Pancreas (tissue), 10 donors: ENCODE measurements around the gene ANKRD33B. TPM values are rescaled to one million over a fixed set of nuclear protein-coding genes. Genes with fewer than 3 reads are reported as not detected.
A peak's percentile ranks its signal among the peaks of the same experiment; 100 is the strongest.

Experiments
- ATAC-seq, 4 donors: fragments of 200-7000 bp; cut with Tn5 transposase; one replicate each; pipeline versions ENCODE4 v1.8.0 to v1.9.1; 2020; ENCODE audit warnings: mild to moderate bottlenecking in 4 of 4, moderate library complexity in 4 of 4
- DNase-seq, 6 donors: peaks; one replicate each; pipeline ENCODE4 v3.0.0-alpha.2; 2020
- FAIRE-seq: peaks from 2 replicates; lab custom pipeline; 2012; peaks lifted over from hg19 to GRCh38; lab: Jason Lieb, UNC
- H3K27ac ChIP-seq, 4 donors: fragments of 200-600 bp; sonication (generic); 1 replicate in 3 of 4; 2 replicates in 1 of 4; pipeline versions ENCODE4 v1.5.0 to v1.8.0; 2020
- H3K27me3 ChIP-seq, 4 donors: fragments of 200-600 bp; one replicate each; pipeline ENCODE4 v1.8.0; 2021
- H3K36me3 ChIP-seq, 3 donors: fragments of 200-600 bp; sonication (generic) in 1 of 3; one replicate each; pipeline versions ENCODE4 v1.5.0 to v1.8.0; 2020 to 2021
- H3K4me1 ChIP-seq, 3 donors: fragments of 200-600 bp; one replicate each; pipeline ENCODE4 v1.8.0; 2021
- H3K4me3 ChIP-seq, 4 donors: fragments of 200-600 bp; sonication (generic) in 2 of 4; one replicate each; pipeline versions ENCODE4 v1.5.0 to v1.8.0; 2020 to 2021
- H3K9me3 ChIP-seq, 4 donors: fragments of 200-600 bp; one replicate each; pipeline ENCODE4 v1.8.0; 2021
- WGBS, 2 donors: extraction: QIAGEN DNeasy Blood & Tissue Kit; methylation state at CpG; one replicate each; pipeline ENCODE4 v1.1.7; 2013; 5-methylcytosine and 5-hydroxymethylcytosine counted together
- intact Hi-C, 3 donors: fragments of 100-400 bp; cut with DNase I; formaldehyde crosslinking; loops; one replicate each; pipeline versions ENCODE4 v1.11.1 to v1.14.2; 2022
- polyA plus RNA-seq, 2 donors: library from polyadenylated mRNA; stranded (reverse); fragments of 200-250 nt; gene quantifications; one replicate each; pipeline ENCODE4 v1.2.3, GENCODE V29; 2013
- total RNA-seq, 6 donors: library from RNA; stranded (reverse); fragmentation: NEBNext Ultra II Directional in 4 of 6; extraction: Animal tissue kit (Norgen Biotek cat#: 25700) in 4 of 6; gene quantifications; one replicate each; pipeline versions ENCODE4 v1.2.1 to v1.2.4, GENCODE V29; 2021 to 2023
- TF ChIP-seq, protein P1 (sequence below), 4 donors: fragments of 200-600 bp; sonication (generic) in 3 of 4; IDR thresholded peaks; one replicate each; pipeline versions ENCODE4 v1.5.0 to v1.8.0; 2021; ENCODE audit warnings: antibody characterized with exemption in 4 of 4
- donor health status: healthy with polysubstance abuse.
- donor health status: DM: no; HTN: no; CAD: no; lungs with moderate emphysema.
- donor health status: DM: no; HTN: no; CAD: no.
- donor health status: control.
- donor health status: control.
- donor health status: Bipolar disorder and iron deficiency.
- donor health status: DM: yes; HTN: yes; CAD: no.
- donor health status: DM: no; HTN: no; CAD: no.
- donor health status: DM: no; HTN: no; CAD: no.
- donor health status: DM: yes; HTN: yes; CAD: no.

ANKRD33B gene
- total and polyA plus RNA-seq, 8 donors = 0.57 to 2.7 (median 1.1) TPM

DNA sequence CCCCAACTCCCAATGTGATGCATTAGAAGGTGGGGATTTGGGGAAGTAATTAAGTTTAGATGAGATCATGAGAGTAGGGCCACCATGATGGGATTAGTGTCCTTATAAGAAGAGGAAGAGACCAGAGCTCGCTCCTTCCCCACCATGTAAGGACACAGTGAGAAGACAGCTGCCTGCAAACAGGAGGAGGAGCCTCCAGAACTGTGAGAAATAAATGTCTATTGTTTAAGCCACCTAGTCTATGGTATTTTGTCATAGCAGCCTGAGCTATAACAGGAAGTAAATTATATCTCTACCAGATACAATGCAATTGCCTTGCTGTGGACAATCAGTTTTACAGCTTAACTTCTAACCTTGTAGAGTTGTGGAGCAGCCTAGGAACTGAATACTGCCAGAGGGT is 58.0 kb downstream of the ANKRD33B start:
- Histone ChIP-seq H3K27me3 (no peaks in the 10 kb centered on the region), H3K27ac (peak overlapping the region in 1 of 4 donors; percentile 17), H3K4me3 (no peak overlapping the region), H3K4me1 (no peaks in the 10 kb centered on the region), H3K9me3 (no peaks in the 10 kb centered on the region), H3K36me3 (no peaks in the 10 kb centered on the region)
- no peak for FAIRE-seq
- intact Hi-C loops = no loop called here
- peak in 3 of 4 donors; percentile 16 to 51 (median 18) for ATAC-seq
- TF ChIP-seq, protein P1, sequence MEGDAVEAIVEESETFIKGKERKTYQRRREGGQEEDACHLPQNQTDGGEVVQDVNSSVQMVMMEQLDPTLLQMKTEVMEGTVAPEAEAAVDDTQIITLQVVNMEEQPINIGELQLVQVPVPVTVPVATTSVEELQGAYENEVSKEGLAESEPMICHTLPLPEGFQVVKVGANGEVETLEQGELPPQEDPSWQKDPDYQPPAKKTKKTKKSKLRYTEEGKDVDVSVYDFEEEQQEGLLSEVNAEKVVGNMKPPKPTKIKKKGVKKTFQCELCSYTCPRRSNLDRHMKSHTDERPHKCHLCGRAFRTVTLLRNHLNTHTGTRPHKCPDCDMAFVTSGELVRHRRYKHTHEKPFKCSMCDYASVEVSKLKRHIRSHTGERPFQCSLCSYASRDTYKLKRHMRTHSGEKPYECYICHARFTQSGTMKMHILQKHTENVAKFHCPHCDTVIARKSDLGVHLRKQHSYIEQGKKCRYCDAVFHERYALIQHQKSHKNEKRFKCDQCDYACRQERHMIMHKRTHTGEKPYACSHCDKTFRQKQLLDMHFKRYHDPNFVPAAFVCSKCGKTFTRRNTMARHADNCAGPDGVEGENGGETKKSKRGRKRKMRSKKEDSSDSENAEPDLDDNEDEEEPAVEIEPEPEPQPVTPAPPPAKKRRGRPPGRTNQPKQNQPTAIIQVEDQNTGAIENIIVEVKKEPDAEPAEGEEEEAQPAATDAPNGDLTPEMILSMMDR (IDR thresholded peaks at IDR 0.05) = no peak
- 53 to 63% methylated on average over 1 of the region's 1 CpG for WGBS, 2 donors
- no peak for DNase-seq

DNA sequence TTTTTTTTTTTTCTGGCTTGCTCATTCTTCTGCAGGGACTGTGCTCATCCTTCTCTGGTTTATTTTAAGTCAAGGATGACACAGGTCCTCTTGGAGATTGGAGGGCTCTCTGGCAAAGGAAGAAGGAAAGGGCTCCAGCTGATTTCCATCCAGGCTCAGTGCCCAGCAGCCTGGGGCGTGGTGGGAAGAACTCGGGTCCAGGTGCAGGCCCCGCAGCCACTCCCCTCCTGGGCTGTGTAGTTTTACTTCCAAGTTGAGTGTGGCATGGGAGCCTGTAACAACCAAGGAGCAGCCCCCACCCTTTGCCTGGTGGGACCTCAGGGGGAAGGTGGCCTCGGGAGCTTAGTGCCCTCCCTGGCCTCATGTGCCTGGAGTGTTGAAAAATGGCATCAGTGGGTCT is 58.9 kb downstream of the ANKRD33B start:
- DNase-seq = no peak
- 51 to 55% methylated on average over 4 of the region's 4 CpGs for WGBS, 2 donors
- H3K4me1 ChIP-seq = peaks cover 0 to 5% (median 0%) of the 10 kb centered on the region in 3 donors
- FAIRE-seq = no peak
- no peaks in the 10 kb centered on the region for H3K36me3 ChIP-seq
- H3K9me3 ChIP-seq = no peaks in the 10 kb centered on the region
- no peak for ATAC-seq
- H3K27me3 ChIP-seq = no peaks in the 10 kb centered on the region
- H3K27ac ChIP-seq = no peak overlapping the region
- intact Hi-C loops = no loop called here
- TF ChIP-seq, protein P1 (IDR thresholded peaks at IDR 0.05) = no peak
- no peak overlapping the region for H3K4me3 ChIP-seq

- no peak for DNase-seq
- Histone ChIP-seq H3K4me3 (no peak overlapping the region), H3K27ac (no peak overlapping the region), H3K36me3 (no peaks in the 10 kb centered on the region), H3K27me3 (no peaks in the 10 kb centered on the region), H3K4me1 (peaks cover 0 to 5% (median 0%) of the 10 kb centered on the region in 3 donors), H3K9me3 (no peaks in the 10 kb centered on the region)
- intact Hi-C loops = no loop called here
- TF ChIP-seq, protein P1 (IDR thresholded peaks at IDR 0.05) = no peak
- no peak for ATAC-seq
- WGBS, 2 donors = 68 to 73% methylated on average over 10 of the region's 10 CpGs
- FAIRE-seq = no peak
Measured at GRCh38 chr5:10623305-10623910, 59.5 kb downstream of the ANKRD33B start.

GRCh38 chr5:10624206-10624605 is 60.3 kb downstream of the ANKRD33B start:
- ATAC-seq (no peak), FAIRE-seq (no peak), DNase-seq (no peak)
- H3K9me3 ChIP-seq = no peaks in the 10 kb centered on the region
- no peaks in the 10 kb centered on the region for H3K27me3 ChIP-seq
- H3K4me1 ChIP-seq = peaks cover 0 to 5% (median 0%) of the 10 kb centered on the region in 3 donors
- no peak overlapping the region for H3K4me3 ChIP-seq
- H3K27ac ChIP-seq = no peak overlapping the region
- WGBS, 2 donors = 79 to 92% methylated on average over 11 of the region's 11 CpGs
- H3K36me3 ChIP-seq = no peaks in the 10 kb centered on the region
- TF ChIP-seq, protein P1 (IDR thresholded peaks at IDR 0.05) = no peak
- intact Hi-C loops = no loop called here

- H3K36me3 ChIP-seq = no peaks in the 10 kb centered on the region
Measured at GRCh38 chr5:10624679-10625078, 60.8 kb downstream of the ANKRD33B start.

More at GRCh38 chr5:10624679-10625078, 60.8 kb downstream of the ANKRD33B start:
- TF ChIP-seq, protein P1 (IDR thresholded peaks at IDR 0.05) = no peak
- Histone ChIP-seq H3K4me3 (no peak overlapping the region), H3K27me3 (no peaks in the 10 kb centered on the region), H3K4me1 (peaks cover 0 to 5% (median 0%) of the 10 kb centered on the region in 3 donors), H3K9me3 (no peaks in the 10 kb centered on the region), H3K27ac (no peak overlapping the region)
- FAIRE-seq (no peak), DNase-seq (no peak), ATAC-seq (no peak)
- intact Hi-C loops = loop anchor here in 2 of 3 donors (5.0 kb wide), 2 partner anchors 172 to 177 kb away; no protein-coding TSS in a partner anchor
- 90 to 96% methylated on average over 6 of the region's 6 CpGs for WGBS, 2 donors
